SK-N-SH treated with all-trans-retinoic acid at 6 μM for 48 hours (cell line): ENCODE data around the gene NAALADL2.

ENCODE experiments used
- ATAC-seq: fragments of 200-7000 bp; cut with Tn5 transposase; 3 replicates; pipeline ENCODE4 v1.9.1; 2020; ENCODE audit warnings: mild to moderate bottlenecking, moderate library complexity
- ARNTL ChIP-seq: fragments of 450-650 bp; formaldehyde crosslinking; IDR thresholded peaks from 2 replicates; pipeline ENCODE4 v1.5.0; 2020; ENCODE audit warnings: low read depth, mild to moderate bottlenecking, moderate library complexity, borderline replicate concordance
- BACH2 ChIP-seq: fragments of 250-450 bp; sonication (Bioruptor Pico); IDR thresholded peaks from 2 replicates; pipeline ENCODE4 v1.9.0; 2021; ENCODE audit warnings: mild to moderate bottlenecking, borderline replicate concordance
- CREB5 ChIP-seq: fragments of 250-450 bp; sonication (Bioruptor Pico); IDR thresholded peaks from 2 replicates; pipeline ENCODE4 v1.5.1; 2020; ENCODE audit warnings: low read depth, mild to moderate bottlenecking, moderate library complexity
- CSRNP3 ChIP-seq: fragments of 250-450 bp; sonication (Bioruptor Pico); IDR thresholded peaks from 2 replicates; pipeline ENCODE4 v1.5.1; 2021; ENCODE audit warnings: mild to moderate bottlenecking, moderate library complexity
- ESRRG ChIP-seq: fragments of 250-450 bp; sonication (Bioruptor Pico); IDR thresholded peaks from 2 replicates; pipeline ENCODE4 v1.6.1; 2021; ENCODE audit warnings: mild to moderate bottlenecking
- GLIS3 ChIP-seq: fragments of 250-450 bp; sonication (Bioruptor Pico); IDR thresholded peaks from 2 replicates; pipeline ENCODE4 v1.5.0; 2020; ENCODE audit warnings: mild to moderate bottlenecking, moderate library complexity
- ISL1 ChIP-seq: fragments of 250-450 bp; sonication (Bioruptor Pico); IDR thresholded peaks from 2 replicates; pipeline ENCODE4 v2.1.2; 2022; ENCODE audit warnings: mild to moderate bottlenecking, moderate library complexity
- OSR1 ChIP-seq: fragments of 250-450 bp; sonication (Bioruptor Pico); IDR thresholded peaks from 2 replicates; pipeline ENCODE4 v1.8.0; 2022; ENCODE audit warnings: moderate library complexity, mild to moderate bottlenecking, inconsistent platforms
- POU6F1 ChIP-seq: fragments of 250-450 bp; sonication (Bioruptor Pico); IDR thresholded peaks from 2 replicates; pipeline ENCODE4 v1.8.0; 2021; ENCODE audit warnings: low read depth, mild to moderate bottlenecking, moderate library complexity, borderline replicate concordance
- RARB ChIP-seq: fragments of 250-450 bp; sonication (Bioruptor Pico); IDR thresholded peaks from 2 replicates; pipeline ENCODE4 v1.8.0; 2021; ENCODE audit warnings: mild to moderate bottlenecking, moderate library complexity
- SNAI2 ChIP-seq: fragments of 250-450 bp; sonication (Bioruptor Pico); IDR thresholded peaks from 2 replicates; pipeline ENCODE4 v1.5.0; 2020; ENCODE audit warnings: mild to moderate bottlenecking, moderate library complexity
- TCF4 ChIP-seq: fragments of 250-450 bp; sonication (Bioruptor Pico); IDR thresholded peaks from 2 replicates; pipeline ENCODE4 v1.8.0; 2021; ENCODE audit warnings: mild to moderate bottlenecking, moderate library complexity, borderline replicate concordance
- ZC3H10 ChIP-seq: fragments of 250-450 bp; sonication (Bioruptor Pico); IDR thresholded peaks from 2 replicates; pipeline ENCODE4 v1.5.1; 2021; ENCODE audit warnings: mild to moderate bottlenecking, moderate library complexity
- ZFP3 ChIP-seq: fragments of 250-450 bp; sonication (Bioruptor Pico); IDR thresholded peaks from 2 replicates; pipeline ENCODE4 v1.5.0; 2020; ENCODE audit warnings: mild to moderate bottlenecking, moderate library complexity
- ZFP30 ChIP-seq: fragments of 450-650 bp; formaldehyde crosslinking; IDR thresholded peaks from 2 replicates; pipeline ENCODE4 v1.5.0; 2022; ENCODE audit warnings: mild to moderate bottlenecking, moderate library complexity
- ZNF565 ChIP-seq: fragments of 450-650 bp; formaldehyde crosslinking; conservative IDR thresholded peaks from 2 replicates; pipeline ENCODE4 v1.5.0; 2020; ENCODE audit warnings: low read depth, mild to moderate bottlenecking, moderate library complexity
- ZNF70 ChIP-seq: fragments of 450-650 bp; formaldehyde crosslinking; IDR thresholded peaks from 2 replicates; pipeline ENCODE4 v1.5.0; 2020; ENCODE audit warnings: mild to moderate bottlenecking, moderate library complexity
- ZNF8 ChIP-seq: fragments of 450-650 bp; formaldehyde crosslinking; IDR thresholded peaks from 2 replicates; pipeline ENCODE4 v1.5.0; 2020; ENCODE audit warnings: mild to moderate bottlenecking, moderate library complexity
- TF ChIP-seq, protein P1 (sequence below): fragments of 250-450 bp; sonication (Bioruptor Pico); IDR thresholded peaks from 2 replicates; pipeline ENCODE4 v1.5.0; 2020; ENCODE audit warnings: mild to moderate bottlenecking, moderate library complexity
- TF ChIP-seq, protein P2 (sequence below): fragments of 250-450 bp; sonication (Bioruptor Pico); IDR thresholded peaks from 2 replicates; pipeline ENCODE4 v1.8.0; 2020; ENCODE audit warnings: mild to moderate bottlenecking, moderate library complexity, borderline replicate concordance

Gene NAALADL2

GRCh38 chr3:174986685-174987084, 127.6 kb downstream of the NAALADL2 start:
- TF ChIP-seq OSR1 (no peak), ZC3H10 (CRISPR knock-in tag) (peak; percentile 17; the same call in 1 of the 2 replicates), ESRRG (CRISPR knock-in tag) (no peak)
- no peak; the same call in 2 of the 3 replicates for ATAC-seq

- TF ChIP-seq ZFP30 (CRISPR knock-in tag) (no peak), ISL1 (CRISPR knock-in tag) (no peak), ESRRG (CRISPR knock-in tag) (no peak), RARB (no peak), GLIS3 (CRISPR knock-in tag) (no peak), BACH2 (CRISPR knock-in tag) (no peak), CREB5 (CRISPR knock-in tag) (no peak), ZNF8 (CRISPR knock-in tag) (no peak), ARNTL (CRISPR knock-in tag) (no peak), POU6F1 (CRISPR knock-in tag) (no peak), ZFP3 (no peak)
- TF ChIP-seq, protein P1, sequence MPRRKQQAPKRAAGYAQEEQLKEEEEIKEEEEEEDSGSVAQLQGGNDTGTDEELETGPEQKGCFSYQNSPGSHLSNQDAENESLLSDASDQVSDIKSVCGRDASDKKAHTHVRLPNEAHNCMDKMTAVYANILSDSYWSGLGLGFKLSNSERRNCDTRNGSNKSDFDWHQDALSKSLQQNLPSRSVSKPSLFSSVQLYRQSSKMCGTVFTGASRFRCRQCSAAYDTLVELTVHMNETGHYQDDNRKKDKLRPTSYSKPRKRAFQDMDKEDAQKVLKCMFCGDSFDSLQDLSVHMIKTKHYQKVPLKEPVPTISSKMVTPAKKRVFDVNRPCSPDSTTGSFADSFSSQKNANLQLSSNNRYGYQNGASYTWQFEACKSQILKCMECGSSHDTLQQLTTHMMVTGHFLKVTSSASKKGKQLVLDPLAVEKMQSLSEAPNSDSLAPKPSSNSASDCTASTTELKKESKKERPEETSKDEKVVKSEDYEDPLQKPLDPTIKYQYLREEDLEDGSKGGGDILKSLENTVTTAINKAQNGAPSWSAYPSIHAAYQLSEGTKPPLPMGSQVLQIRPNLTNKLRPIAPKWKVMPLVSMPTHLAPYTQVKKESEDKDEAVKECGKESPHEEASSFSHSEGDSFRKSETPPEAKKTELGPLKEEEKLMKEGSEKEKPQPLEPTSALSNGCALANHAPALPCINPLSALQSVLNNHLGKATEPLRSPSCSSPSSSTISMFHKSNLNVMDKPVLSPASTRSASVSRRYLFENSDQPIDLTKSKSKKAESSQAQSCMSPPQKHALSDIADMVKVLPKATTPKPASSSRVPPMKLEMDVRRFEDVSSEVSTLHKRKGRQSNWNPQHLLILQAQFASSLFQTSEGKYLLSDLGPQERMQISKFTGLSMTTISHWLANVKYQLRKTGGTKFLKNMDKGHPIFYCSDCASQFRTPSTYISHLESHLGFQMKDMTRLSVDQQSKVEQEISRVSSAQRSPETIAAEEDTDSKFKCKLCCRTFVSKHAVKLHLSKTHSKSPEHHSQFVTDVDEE (CRISPR knock-in tag): no peak
- no peak for ATAC-seq
Measured at GRCh38 chr3:175001091-175001490, 142.0 kb downstream of the NAALADL2 start.

- TF ChIP-seq RARB (no peak), ZNF70 (CRISPR knock-in tag) (no peak), ARNTL (CRISPR knock-in tag) (no peak), ZFP30 (CRISPR knock-in tag) (no peak), TCF4 (CRISPR knock-in tag) (no peak), SNAI2 (no peak), OSR1 (no peak), GLIS3 (CRISPR knock-in tag) (no peak), ZFP3 (no peak), ZNF8 (CRISPR knock-in tag) (no peak), ZC3H10 (CRISPR knock-in tag) (no peak), CSRNP3 (no peak), POU6F1 (CRISPR knock-in tag) (no peak), ZNF565 (CRISPR knock-in tag) (no peak), ISL1 (CRISPR knock-in tag) (no peak)
- TF ChIP-seq, protein P2, sequence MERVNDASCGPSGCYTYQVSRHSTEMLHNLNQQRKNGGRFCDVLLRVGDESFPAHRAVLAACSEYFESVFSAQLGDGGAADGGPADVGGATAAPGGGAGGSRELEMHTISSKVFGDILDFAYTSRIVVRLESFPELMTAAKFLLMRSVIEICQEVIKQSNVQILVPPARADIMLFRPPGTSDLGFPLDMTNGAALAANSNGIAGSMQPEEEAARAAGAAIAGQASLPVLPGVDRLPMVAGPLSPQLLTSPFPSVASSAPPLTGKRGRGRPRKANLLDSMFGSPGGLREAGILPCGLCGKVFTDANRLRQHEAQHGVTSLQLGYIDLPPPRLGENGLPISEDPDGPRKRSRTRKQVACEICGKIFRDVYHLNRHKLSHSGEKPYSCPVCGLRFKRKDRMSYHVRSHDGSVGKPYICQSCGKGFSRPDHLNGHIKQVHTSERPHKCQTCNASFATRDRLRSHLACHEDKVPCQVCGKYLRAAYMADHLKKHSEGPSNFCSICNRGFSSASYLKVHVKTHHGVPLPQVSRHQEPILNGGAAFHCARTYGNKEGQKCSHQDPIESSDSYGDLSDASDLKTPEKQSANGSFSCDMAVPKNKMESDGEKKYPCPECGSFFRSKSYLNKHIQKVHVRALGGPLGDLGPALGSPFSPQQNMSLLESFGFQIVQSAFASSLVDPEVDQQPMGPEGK (CRISPR knock-in tag): no peak
- peak; percentile 79 for ATAC-seq
Measured at GRCh38 chr3:175002732-175003143, 143.6 kb downstream of the NAALADL2 start.
